Measurements from ENCODE around the gene CERS1. TPM values are rescaled to one million over a fixed set of nuclear protein-coding genes. Genes with fewer than 3 reads are reported as not detected.

CERS1 gene
- total RNA-seq, 1 experiment from 2014 or later, result 0.96 TPM

GRCh38 chr19:18910801-18911436 lies 15.0 kb upstream of the CERS1 start:
- ChIA-PET RAD21 (ENCODE audit: low non-redundant PET in 1 of 2, low total read pairs in 2 of 2, uncharacterized antibody in 2 of 2, unreplicated experiment in 2 of 2) (no interaction called here), CTCF (no interaction called here), POLR2A (no interaction called here)
- Histone ChIP-seq H4K20me1 (ENCODE audit: insufficient read depth) (no peaks in the 10 kb centered on the region), H3K9ac (ENCODE audit: low read length) (no peak overlapping the region), H3K27ac (ENCODE audit: low read depth, low read length) (no peak overlapping the region), H3K4me3 (replicated peaks in 1 of 2; ENCODE audit: low read depth in 1 of 2, low read length in 2 of 2) (no peak overlapping the region), H3K27me3 (ENCODE audit: insufficient read depth, low read length) (no peaks in the 10 kb centered on the region), H3K9me3 (ENCODE audit: control insufficient read depth in 1 of 2, insufficient read depth in 1 of 2, low read depth in 1 of 2, low read length in 2 of 2) (no peaks in the 10 kb centered on the region), H3K4me1 (ENCODE audit: control insufficient read depth in 1 of 2, insufficient read depth in 2 of 2, low read length in 2 of 2) (peaks cover 0 to 4% of the 10 kb centered on the region in 2 experiments; a peak in 1 of 4 replicates), H3K4me2 (ENCODE audit: low read length) (no peak overlapping the region), H3K79me2 (ENCODE audit: insufficient read depth, low read length) (peaks cover 33% of the 10 kb centered on the region), H3K36me3 (ENCODE audit: control insufficient read depth in 1 of 2, insufficient read depth in 2 of 2, low read length in 2 of 2) (peaks cover 0 to 4% of the 10 kb centered on the region in 2 experiments; a peak in 3 of 4 replicates), H3K9me2 (ENCODE audit: insufficient read depth) (no peaks in the 10 kb centered on the region), H2AFZ (ENCODE audit: low read depth, low read length, poor library complexity, severe bottlenecking) (no peak overlapping the region)
- no TSS peak for BruUV-seq (replicated peaks)
- intact Hi-C loops (cut with micrococcal nuclease), result no loop called here
- DNase-seq (ENCODE audit: low read depth, low spot score), result no peak
- ATAC-seq, result no peak
- TF ChIP-seq SP1 (IDR thresholded peaks at IDR 0.05; ENCODE audit: low read depth) (no peak), EGR1 (IDR thresholded peaks at IDR 0.05; ENCODE audit: low read depth) (no peak), SRF (IDR thresholded peaks at IDR 0.05; ENCODE audit: low read depth) (no peak), ZFX (IDR thresholded peaks at IDR 0.05) (no peak), ELF1 (IDR thresholded peaks at IDR 0.05; ENCODE audit: borderline replicate concordance, low read depth) (no peak), POLR2A (IDR thresholded peaks at IDR 0.05; ENCODE audit: borderline replicate concordance, extremely low read depth, insufficient read depth, insufficient read length) (no peak), EZH2phosphoT487 (IDR thresholded peaks at IDR 0.05; ENCODE audit: borderline replicate concordance) (no peak), CEBPB (IDR thresholded peaks at IDR 0.05; ENCODE audit: low read depth) (no peak), FOSL1 (IDR thresholded peaks at IDR 0.05; ENCODE audit: low read depth) (no peak), ZBTB33 (IDR thresholded peaks at IDR 0.05; ENCODE audit: extremely low read depth, insufficient replicate concordance, low read length) (no peak), POLR2AphosphoS5 (IDR thresholded peaks at IDR 0.05; ENCODE audit: low read depth, low read length) (no peak), TCF7L2 (IDR thresholded peaks at IDR 0.05; ENCODE audit: borderline replicate concordance, extremely low read depth, insufficient read depth, insufficient read length) (no peak), YY1 (IDR thresholded peaks at IDR 0.05; ENCODE audit: extremely low read depth, insufficient replicate concordance, low read depth, low read length) (no peak), SIN3A (IDR thresholded peaks at IDR 0.05; ENCODE audit: low read depth) (no peak), MAX (IDR thresholded peaks at IDR 0.05) (no peak), CTCF (IDR thresholded peaks at IDR 0.05 in 2 of 3, conservative IDR thresholded peaks at IDR 0.05 in 1 of 3; ENCODE audit: borderline replicate concordance in 1 of 3, insufficient read depth in 1 of 3, low read depth in 2 of 3, low read length in 2 of 3) (no peak)

All from HCT116 (cell line).